K562 (cell line): ENCODE measurements around the gene SHLD1. TPM values are rescaled to one million over a fixed set of nuclear protein-coding genes. Genes with fewer than 3 reads are reported as not detected.

Experiments used
- ARID1B ChIP-seq: fragments of 450-650 bp; IDR thresholded peaks from 2 replicates; pipeline ENCODE4 v1.6.1; 2016; ENCODE audit warnings: antibody characterized with exemption, mild to moderate bottlenecking, inconsistent platforms
- ARID3A ChIP-seq: IDR thresholded peaks from 2 replicates; pipeline ENCODE4 v1.6.1; 2012; ENCODE audit warnings: low read depth, low read length, improper control_type of control experiment, borderline replicate concordance
- ARNT ChIP-seq, 2 experiments: fragments of 450-650 bp; IDR thresholded peaks; 2 replicates each; pipeline ENCODE4 v1.6.1; 2016; ENCODE audit warnings: mild to moderate bottlenecking in 1 of 2
- ATF1 ChIP-seq, 2 experiments: fragments of 450-650 bp in 1 of 2; IDR thresholded peaks; 2 replicates each; pipeline ENCODE4 v1.6.1; 2016; ENCODE audit warnings: missing compliant biosample characterization in 1 of 2, missing genetic modification characterization in 1 of 2
- CEBPG ChIP-seq, 3 experiments: fragments of 200-800 bp in 1 of 3; sonication (Bioruptor generic) in 1 of 3; sonication (generic) in 1 of 3; formaldehyde crosslinking in 1 of 3; IDR thresholded peaks in 2 of 3; conservative IDR thresholded peaks in 1 of 3; 2 replicates each; pipeline versions ENCODE4 v1.6.1 to v1.8.0; 2016 to 2022; ENCODE audit warnings: missing compliant biosample characterization in 2 of 3, missing genetic modification characterization in 2 of 3, mild to moderate bottlenecking in 1 of 3, missing genetic modification reagents in 1 of 3
- DPF2 ChIP-seq: fragments of 450-650 bp; IDR thresholded peaks from 2 replicates; pipeline ENCODE4 v1.6.1; 2016
- FOSL1 ChIP-seq: fragments of 200-800 bp; sonication (Bioruptor generic); conservative IDR thresholded peaks from 2 replicates; pipeline ENCODE4 v1.6.1; 2016; ENCODE audit warnings: missing genetic modification characterization, missing compliant biosample characterization
- JUND ChIP-seq, 2 experiments: IDR thresholded peaks; 2 replicates in 1 of 2; 3 replicates in 1 of 2; pipeline ENCODE4 v1.6.1; 2011; ENCODE audit warnings: borderline replicate concordance in 2 of 2, low read depth in 2 of 2, low read length in 2 of 2, improper control_type of control experiment in 1 of 2, missing biosample characterization in 1 of 2, missing genetic modification characterization in 1 of 2, missing genetic modification reagents in 1 of 2
- KLF6 ChIP-seq: fragments of 250-450 bp; sonication (Bioruptor Pico); IDR thresholded peaks from 2 replicates; pipeline ENCODE4 v1.4.0; 2020; ENCODE audit warnings: mild to moderate bottlenecking, moderate library complexity, borderline replicate concordance
- MAFF ChIP-seq: IDR thresholded peaks from 2 replicates; pipeline ENCODE4 v1.6.1; 2012; ENCODE audit warnings: low read length, improper control_type of control experiment
- MAFK ChIP-seq: IDR thresholded peaks from 2 replicates; pipeline ENCODE4 v1.6.1; 2011; ENCODE audit warnings: low read length, improper control_type of control experiment
- NFE2L1 ChIP-seq: fragments of 450-650 bp; IDR thresholded peaks from 2 replicates; pipeline ENCODE4 v1.6.1; 2016; ENCODE audit warnings: missing genetic modification characterization, low read depth, mild to moderate bottlenecking, missing compliant biosample characterization, moderate library complexity, borderline replicate concordance
- NR3C1 ChIP-seq: sonication (generic); formaldehyde crosslinking; IDR thresholded peaks from 2 replicates; pipeline ENCODE4 v1.8.1; 2022; ENCODE audit warnings: missing genetic modification reagents
- SMARCA4 ChIP-seq: fragments of 450-650 bp; IDR thresholded peaks from 2 replicates; pipeline ENCODE4 v1.6.1; 2016
- ZNF395 ChIP-seq: fragments of 200-800 bp; sonication (Bioruptor generic); IDR thresholded peaks from 2 replicates; pipeline ENCODE4 v1.6.1; 2017; ENCODE audit warnings: missing genetic modification characterization, missing compliant biosample characterization
- ZNF766 ChIP-seq: fragments of 200-800 bp; sonication (Bioruptor generic); conservative IDR thresholded peaks from 2 replicates; pipeline ENCODE4 v1.6.1; 2016; ENCODE audit warnings: missing genetic modification characterization, missing compliant biosample characterization
- polyA plus RNA-seq, 8 experiments: library from polyadenylated mRNA; depleted of rRNA in 4 of 8; stranded (reverse) in 5 of 8; unstranded in 3 of 8; fragments of >200 nt; fragmentation: Nextera tagmentation in 2 of 8; fragmentation: Illumina TruSeq in 1 of 8; extraction: Ambion mirVana in 2 of 8; extraction: Trizol in 1 of 8; gene quantifications; 2 replicates each; pipeline versions ENCODE4 v1.2.1 to v1.2.3, GENCODE V29; 2011 to 2014; ENCODE audit warnings: inconsistent platforms in 1 of 8, missing spikeins in 1 of 8
- total RNA-seq, 7 experiments: library from RNA; depleted of rRNA in 6 of 7; stranded (reverse); fragments of >200 nt in 6 of 7; fragmentation: Illumina TruSeq in 2 of 7; extraction: Trizol in 2 of 7; gene quantifications; 2 replicates each; pipeline versions ENCODE4 v1.2.1 to v1.2.3, GENCODE V29; 2011 to 2021; ENCODE audit warnings: low replicate concordance in 1 of 7
- TF ChIP-seq, protein P1 (sequence below), 2 experiments: fragments of 450-650 bp in 1 of 2; sonication (generic) in 1 of 2; formaldehyde crosslinking in 1 of 2; IDR thresholded peaks in 1 of 2; conservative IDR thresholded peaks in 1 of 2; 2 replicates each; pipeline versions ENCODE4 v1.6.1 to v1.8.1; 2016 to 2023; ENCODE audit warnings: mild to moderate bottlenecking in 2 of 2, moderate library complexity in 2 of 2, inconsistent platforms in 1 of 2, missing genetic modification reagents in 1 of 2
- TF ChIP-seq, protein P2 (sequence below): fragments of 450-650 bp; IDR thresholded peaks from 2 replicates; pipeline ENCODE4 v1.6.1; 2017; ENCODE audit warnings: antibody characterized with exemption, mild to moderate bottlenecking

Gene SHLD1
- total and polyA plus RNA-seq, 9 of the 15 experiments (the other 6 are each of a cell fraction or from before 2014, with no cell fraction given) = 3.7 to 21.6 (median 8.2) TPM

- TF ChIP-seq, protein P1, sequence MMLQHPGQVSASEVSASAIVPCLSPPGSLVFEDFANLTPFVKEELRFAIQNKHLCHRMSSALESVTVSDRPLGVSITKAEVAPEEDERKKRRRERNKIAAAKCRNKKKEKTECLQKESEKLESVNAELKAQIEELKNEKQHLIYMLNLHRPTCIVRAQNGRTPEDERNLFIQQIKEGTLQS (IDR thresholded peaks at IDR 0.05) = peak; percentile 26; the same call in 1 of the 2 replicates
- TF ChIP-seq, protein P1 (CRISPR knock-in tag; conservative IDR thresholded peaks at IDR 0.05) = no peak
- peak; percentile 60; the same call in 1 of the 2 replicates for TF ChIP-seq MAFK
- TF ChIP-seq MAFF = peak; percentile 35; the same call in 1 of the 2 replicates
- TF ChIP-seq NR3C1 (CRISPR knock-in tag) = no peak
- peak; percentile 64; the same call in 1 of the 2 replicates for TF ChIP-seq DPF2
- TF ChIP-seq ATF1 (CRISPR knock-in tag; IDR thresholded peaks at IDR 0.05) = no peak
- no peak for TF ChIP-seq ATF1 (tag; IDR thresholded peaks at IDR 0.05)
- TF ChIP-seq KLF6 (CRISPR knock-in tag) = peak; percentile 14; the same call in 1 of the 2 replicates
- TF ChIP-seq SMARCA4 = peak; percentile 79
- TF ChIP-seq NFE2L1 (tag) = peak; percentile 12; the same call in 1 of the 2 replicates
- no peak for TF ChIP-seq CEBPG (CRISPR knock-in tag; IDR thresholded peaks at IDR 0.05)
- TF ChIP-seq CEBPG (tag; conservative IDR thresholded peaks at IDR 0.05 in 1 of 2, IDR thresholded peaks at IDR 0.05 in 1 of 2) = no peak
- peak; percentile 67 for TF ChIP-seq FOSL1 (tag)
- peak; percentile 58; the same call in 1 of the 2 replicates for TF ChIP-seq ARID1B
- TF ChIP-seq ARNT (IDR thresholded peaks at IDR 0.05) = peak in 1 of 2 experiments; percentile 75; a peak in 1 of 4 replicates
- TF ChIP-seq ZNF395 (CRISPR knock-in tag) = 0 out of 2 replicates have a peak, but pooled peaks have one; percentile 46
- peak; percentile 60; the same call in 1 of the 2 replicates for TF ChIP-seq JUND (IDR thresholded peaks at IDR 0.05; ENCODE audit: borderline replicate concordance, low read depth, low read length)
- peak; percentile 67; the same call in 2 of the 3 replicates for TF ChIP-seq JUND (tag; IDR thresholded peaks at IDR 0.05; ENCODE audit: borderline replicate concordance, low read depth, low read length)
- TF ChIP-seq ARID3A = no peak
- peak; percentile 91 for TF ChIP-seq ZNF766 (CRISPR knock-in tag)
- TF ChIP-seq, protein P2, sequence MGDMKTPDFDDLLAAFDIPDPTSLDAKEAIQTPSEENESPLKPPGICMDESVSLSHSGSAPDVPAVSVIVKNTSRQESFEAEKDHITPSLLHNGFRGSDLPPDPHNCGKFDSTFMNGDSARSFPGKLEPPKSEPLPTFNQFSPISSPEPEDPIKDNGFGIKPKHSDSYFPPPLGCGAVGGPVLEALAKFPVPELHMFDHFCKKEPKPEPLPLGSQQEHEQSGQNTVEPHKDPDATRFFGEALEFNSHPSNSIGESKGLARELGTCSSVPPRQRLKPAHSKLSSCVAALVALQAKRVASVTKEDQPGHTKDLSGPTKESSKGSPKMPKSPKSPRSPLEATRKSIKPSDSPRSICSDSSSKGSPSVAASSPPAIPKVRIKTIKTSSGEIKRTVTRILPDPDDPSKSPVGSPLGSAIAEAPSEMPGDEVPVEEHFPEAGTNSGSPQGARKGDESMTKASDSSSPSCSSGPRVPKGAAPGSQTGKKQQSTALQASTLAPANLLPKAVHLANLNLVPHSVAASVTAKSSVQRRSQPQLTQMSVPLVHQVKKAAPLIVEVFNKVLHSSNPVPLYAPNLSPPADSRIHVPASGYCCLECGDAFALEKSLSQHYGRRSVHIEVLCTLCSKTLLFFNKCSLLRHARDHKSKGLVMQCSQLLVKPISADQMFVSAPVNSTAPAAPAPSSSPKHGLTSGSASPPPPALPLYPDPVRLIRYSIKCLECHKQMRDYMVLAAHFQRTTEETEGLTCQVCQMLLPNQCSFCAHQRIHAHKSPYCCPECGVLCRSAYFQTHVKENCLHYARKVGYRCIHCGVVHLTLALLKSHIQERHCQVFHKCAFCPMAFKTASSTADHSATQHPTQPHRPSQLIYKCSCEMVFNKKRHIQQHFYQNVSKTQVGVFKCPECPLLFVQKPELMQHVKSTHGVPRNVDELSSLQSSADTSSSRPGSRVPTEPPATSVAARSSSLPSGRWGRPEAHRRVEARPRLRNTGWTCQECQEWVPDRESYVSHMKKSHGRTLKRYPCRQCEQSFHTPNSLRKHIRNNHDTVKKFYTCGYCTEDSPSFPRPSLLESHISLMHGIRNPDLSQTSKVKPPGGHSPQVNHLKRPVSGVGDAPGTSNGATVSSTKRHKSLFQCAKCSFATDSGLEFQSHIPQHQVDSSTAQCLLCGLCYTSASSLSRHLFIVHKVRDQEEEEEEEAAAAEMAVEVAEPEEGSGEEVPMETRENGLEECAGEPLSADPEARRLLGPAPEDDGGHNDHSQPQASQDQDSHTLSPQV = peak; percentile 89
Measured at GRCh38 chr20:5780846-5781217, 30.6 kb downstream of the SHLD1 start (continued).
